HG03432 (cell line): Measurements from ENCODE around the gene ABCC12.

ENCODE experiments used
- ATAC-seq: cut with Tn5 transposase; IDR thresholded peaks from one replicate; pipeline ENCODE4 v1.9.1; 2021; ENCODE audit warnings: mild to moderate bottlenecking, moderate library complexity; ENCODE audit not compliant: unreplicated experiment

ABCC12 gene

DNA sequence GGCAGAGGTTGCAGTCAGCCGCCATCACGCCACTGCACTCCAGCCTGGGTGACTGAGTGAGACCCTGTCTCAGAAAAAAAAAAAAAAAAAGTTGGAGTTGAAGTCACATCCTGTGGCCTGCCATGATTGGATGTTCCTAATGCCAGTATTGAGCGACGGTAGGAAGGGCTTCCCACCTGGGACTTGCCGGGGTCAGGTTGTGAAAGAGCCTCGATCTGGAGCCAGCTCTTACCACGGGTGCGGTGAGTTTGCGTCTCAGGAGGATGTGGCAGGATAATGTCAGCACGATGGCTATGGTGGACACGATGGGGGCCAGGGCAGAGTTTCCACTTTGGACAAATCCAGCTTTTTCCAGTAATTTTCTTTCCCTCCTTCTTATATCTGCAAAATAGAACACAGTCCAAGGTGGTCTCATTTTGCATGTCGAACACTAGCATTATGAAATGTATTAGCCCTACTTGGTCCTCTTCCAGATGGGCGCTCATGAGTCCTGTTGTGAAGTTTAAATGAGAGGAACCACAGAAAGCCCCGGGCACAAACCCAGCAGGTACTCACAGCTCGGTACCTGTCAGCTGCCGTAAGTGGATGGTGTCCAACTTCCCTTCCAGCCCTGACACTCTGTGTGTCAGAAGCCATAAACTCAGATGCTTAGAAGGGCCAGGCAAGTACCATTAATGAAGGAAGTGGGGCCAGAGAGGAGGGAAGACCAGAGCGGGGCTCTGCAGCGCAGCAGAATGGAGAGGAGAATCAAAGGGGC, 22.2 kb downstream of the ABCC12 start:
- ATAC-seq = no peak

DNA sequence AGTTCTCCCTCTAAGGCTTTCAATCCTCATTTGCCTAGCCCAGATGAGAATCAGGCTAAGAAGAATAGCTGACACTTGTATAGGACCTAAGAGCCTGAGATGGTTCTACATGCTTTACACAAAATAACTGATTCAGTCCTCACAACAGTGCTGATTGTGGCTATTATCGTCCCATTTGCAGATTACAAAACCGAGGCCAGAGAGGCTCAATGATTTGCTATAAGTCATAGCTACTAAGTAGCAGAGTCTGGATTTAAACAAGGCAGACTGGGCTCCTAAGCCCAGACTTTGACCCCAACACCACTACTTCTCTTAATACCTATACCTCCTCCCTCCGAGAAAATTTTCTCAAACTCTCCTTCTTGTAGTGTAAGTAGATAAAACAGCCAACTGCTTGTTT, 23.1 kb downstream of the ABCC12 start:
- no peak for ATAC-seq

DNA sequence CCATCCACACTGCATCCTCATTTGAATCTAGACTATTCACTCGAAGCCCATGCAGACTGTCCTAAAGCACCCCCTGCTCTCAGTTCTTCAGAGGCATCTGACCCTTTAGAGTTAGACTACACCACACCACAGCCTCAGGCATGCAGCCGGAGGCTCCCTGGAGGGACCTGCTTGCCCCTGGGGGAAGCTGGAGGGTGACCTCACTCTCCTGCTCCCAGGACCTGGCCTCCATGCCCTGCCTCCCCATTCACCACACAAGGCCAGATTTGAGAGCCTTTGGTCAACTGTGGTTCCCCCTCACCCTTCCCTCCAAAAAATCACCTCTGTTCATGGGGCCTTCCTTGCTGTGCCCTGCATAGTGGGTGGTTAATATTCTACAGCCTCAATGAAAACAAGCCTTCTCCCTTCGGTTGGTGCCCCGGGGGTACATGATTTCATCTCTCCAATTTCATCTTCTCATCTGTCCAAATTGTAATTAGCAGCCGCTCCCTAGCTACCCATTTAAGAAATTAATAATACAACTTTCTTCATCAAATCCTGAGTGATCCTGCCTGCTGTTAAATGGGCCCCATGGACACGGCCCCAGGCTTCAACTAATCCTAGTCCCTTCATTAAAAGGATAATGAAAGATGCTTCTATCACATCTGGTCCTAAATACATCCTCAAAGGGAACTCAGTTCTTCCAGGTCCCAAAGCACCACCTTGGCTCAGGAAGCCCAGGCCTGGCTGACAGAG, 24.4 kb downstream of the ABCC12 start:
- no peak for ATAC-seq

DNA sequence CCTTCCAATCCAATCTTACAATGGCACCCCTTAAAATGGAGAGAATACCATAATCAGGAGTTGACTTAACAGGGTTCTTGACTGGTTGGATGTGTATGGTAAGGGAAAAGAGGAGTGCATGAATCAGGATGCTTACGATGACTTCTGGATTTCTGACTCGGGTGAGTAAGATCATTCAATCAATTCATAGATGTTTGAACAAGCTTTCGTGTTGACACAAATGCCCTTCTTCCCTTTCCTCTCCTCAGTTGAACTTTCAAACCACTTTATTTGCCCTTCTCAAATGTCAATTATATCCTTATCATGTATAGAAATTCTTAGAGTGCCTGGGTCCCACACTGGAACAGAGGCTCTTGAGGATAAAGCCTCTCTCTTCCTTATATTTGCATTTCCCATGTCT, 25.9 kb downstream of the ABCC12 start:
- ATAC-seq = no peak

DNA sequence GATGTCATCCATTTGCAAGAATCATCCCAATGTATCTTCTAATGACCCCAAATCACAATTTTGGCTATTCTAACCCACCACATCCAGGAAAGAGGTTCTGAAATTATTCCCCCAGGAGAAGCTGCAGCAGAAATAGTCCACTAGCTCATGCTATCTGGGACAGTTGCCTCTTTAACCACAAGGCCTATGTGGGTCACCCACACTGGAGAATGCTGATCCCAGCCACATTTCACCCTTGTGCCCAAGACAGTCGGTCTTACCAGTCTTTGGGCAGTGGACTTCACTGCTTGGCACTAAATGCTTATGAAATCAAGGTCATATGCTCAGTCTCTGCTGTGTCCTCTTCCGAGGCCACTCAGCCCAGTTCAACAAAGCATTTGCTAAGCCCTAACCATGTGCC, 27.0 kb downstream of the ABCC12 start:
- no peak for ATAC-seq

DNA sequence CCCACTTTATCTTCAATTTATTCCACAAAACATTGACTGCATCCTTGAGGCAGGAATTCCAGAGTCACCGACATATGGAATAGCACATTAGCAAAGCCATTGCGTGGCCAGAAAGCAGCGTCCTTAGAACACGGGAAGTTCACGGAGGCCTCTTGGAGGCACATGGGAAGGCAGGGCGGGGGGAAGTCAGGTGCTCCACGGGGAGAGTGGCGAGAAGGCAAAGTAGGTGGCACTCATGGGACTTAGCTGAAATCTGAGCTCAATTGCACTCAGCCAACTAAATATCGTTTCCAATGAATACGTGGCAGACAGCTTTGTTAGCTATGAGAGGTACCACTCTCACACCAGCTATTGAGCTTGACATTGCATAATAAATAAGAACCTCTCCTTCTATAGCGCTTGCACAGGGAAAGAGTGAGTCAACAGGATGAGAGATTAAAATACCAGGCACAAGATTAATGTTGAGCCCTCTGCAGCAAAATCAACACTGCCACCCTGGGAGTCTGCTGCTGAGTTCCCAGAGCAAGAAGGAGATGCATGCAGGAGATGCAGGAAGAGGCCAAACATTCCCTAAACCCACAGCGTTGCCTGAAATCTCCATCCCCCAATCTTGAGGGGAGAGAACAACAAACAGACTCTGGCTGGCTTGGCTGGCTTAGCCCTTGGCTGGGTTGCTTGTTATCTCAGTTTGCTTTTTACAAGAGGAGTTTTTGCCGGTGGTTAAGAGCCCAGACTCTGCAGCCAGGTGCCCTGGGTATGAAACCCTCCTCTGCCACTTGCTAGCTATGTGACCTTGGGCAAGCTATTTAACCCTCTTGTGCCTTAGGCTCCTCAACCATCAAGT, 28.8 kb downstream of the ABCC12 start:
- no peak for ATAC-seq

DNA sequence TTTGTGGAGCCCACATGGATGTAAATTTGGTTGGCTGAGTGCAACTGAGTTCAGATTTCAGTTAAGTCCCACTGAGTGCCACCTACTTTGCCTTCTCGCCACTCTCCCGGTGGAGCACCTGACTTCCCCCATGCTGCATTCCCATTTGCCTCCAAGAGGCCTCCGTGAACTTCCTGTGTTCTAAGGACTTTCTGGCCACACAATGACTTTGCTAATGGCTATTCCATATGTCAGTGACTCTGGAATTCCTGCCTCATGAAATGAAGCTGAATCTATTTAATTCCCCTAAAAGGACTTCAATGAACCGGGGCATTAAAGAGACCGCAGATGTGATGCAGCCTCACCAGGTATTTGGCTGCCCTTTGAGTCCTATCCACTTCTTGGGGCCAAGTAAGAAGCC, 29.9 kb downstream of the ABCC12 start:
- no peak for ATAC-seq

DNA sequence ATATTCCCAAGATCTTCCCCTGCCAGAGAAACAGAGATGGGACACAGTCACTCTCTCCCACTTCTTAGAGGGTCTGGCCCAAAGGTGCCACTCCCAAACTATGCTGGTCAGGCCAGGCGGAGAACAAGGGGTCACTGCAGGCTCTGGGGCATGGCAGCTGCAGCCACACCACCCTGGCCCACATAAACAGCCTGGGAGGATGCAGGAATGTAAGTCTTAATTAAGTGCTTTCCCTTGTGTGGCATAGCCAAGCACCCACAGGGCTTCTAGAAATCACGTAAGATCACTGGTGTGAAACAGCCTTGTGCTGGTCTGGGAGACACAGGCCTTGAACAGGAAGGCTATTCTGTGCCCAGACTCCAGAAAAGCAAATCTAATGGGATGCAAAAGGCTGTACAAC, 31.5 kb downstream of the ABCC12 start:
- no peak for ATAC-seq

DNA sequence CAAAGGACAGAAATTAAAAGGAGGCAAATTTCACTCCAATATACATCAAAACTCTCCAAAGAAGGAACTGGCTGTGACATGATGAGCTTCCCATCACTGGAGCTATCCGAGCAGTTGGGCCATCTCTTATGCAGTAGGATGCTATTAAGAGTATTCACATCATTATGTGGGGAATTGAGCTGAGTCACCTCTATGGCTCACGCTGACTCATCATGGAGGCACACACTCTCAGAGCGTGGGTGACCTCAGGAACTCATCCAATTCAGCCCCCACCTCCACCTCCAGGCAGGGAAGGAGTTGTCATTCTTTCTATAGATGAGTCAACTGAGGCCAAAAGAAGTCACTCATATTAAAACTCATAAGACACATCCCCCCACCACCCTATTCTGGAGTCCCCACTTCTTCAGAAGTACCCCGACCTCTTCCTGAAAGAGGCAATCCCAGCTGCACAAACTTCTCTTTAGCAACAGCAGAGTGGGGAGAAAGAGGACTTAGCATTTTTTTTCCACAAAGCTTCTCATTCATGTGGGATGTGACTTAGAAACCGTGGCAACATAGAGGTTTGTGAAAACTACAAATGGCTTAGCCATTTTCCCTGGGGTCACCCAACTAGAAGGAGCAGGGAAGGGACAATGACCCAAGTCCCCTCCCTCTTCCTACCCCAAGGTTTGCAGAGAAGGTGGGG, 32.5 kb downstream of the ABCC12 start:
- ATAC-seq = peak; percentile 84

DNA sequence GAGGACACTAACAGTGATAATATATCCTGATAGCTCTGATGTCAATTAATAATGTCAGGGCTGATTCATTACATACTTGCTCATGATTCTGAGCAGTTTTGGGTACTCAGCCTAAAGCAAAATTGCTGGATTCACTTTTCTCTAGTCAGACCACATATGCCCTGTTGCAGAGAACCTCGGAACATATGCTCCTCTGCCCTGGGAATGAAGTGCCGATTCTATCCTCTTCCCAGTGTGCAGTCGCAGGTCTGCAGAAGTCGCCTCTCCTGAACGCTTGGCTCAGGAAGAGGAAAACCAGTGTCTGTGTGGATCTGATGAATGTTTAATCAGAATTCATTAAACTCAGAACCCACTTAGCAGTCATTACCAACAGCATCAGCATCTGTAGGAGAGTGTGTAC, 34.5 kb downstream of the ABCC12 start:
- ATAC-seq = no peak

DNA sequence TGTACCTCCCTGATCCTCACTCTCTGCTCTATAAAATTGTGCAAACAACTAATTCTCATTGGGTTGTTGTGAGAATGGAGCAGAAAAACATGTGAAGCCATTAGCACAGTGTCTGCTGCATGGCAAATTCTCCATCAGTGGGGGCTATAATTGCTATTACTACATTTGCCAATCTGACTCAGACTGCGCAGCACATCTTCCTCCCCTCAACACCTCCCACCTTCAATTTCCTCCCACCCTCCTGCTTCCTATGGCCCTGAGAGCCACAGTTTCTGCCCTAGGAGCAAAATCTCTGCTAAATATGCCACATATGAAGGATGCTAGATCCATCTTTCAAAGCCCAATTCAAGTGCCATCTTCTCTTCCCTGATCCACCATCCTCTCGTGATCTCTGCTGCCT, 37.0 kb downstream of the ABCC12 start:
- ATAC-seq = no peak

DNA sequence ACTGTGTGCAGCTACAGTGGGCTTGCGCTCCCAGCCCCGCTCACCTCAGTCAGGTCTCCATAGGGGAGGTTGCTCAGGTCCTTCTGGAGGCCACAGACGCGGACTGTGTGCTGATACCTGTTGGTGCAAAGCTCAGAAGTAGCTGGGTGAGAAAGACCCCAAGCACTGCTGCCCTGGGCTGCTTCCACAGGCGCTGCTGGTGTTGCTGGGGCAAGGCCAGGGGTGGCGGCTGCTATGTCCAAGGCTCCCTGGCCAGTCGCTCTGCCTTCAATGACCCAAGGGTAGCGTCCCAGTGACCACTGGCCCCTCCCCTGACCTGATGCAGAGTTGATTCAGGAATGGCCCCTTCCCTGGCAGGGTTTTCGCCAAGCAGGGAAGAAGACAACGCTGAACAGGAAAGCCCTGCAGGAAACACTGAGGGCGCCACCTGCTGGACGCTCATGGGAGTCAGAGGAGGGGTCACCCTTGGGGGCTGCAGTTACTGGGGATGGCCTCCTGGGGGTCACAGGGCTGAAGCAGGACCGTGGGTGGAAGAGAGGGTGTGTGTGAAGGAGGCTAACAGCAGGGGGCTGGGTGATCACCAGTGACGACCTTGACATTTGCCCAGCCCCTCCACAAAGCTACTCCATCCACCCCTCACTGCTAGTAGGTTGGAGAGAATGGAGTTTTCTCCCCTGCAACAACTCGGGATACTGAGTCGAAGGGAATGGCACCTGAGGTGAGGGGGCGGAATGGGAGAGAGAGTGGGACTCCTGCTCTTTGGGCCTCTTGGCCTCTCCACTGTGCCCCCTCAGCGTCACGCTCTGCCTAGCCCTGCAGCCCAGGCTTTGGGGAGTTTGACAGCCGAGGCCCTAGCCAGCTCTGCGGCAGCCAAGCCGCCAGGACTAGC, 38.3 kb downstream of the ABCC12 start:
- peak; percentile 84 for ATAC-seq

DNA sequence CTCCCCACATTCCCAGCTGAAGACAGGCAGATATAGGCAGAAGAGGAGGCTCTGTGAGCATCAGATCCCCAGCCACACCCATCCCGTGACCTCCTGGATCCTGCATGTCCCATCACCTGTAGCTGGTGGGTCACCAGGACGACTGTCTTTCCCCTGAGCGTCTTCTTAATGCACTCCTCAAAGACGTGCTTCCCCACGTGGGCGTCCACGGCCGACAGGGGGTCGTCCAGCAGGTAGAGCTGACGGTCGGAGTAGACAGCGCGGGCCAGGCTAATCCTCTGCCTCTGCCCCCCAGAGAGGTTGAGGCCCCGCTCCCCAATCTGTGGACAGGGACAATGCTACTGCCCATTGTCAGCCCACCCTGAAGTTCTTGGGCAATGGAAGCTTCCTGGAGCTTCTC, 40.5 kb downstream of the ABCC12 start:
- no peak for ATAC-seq

DNA sequence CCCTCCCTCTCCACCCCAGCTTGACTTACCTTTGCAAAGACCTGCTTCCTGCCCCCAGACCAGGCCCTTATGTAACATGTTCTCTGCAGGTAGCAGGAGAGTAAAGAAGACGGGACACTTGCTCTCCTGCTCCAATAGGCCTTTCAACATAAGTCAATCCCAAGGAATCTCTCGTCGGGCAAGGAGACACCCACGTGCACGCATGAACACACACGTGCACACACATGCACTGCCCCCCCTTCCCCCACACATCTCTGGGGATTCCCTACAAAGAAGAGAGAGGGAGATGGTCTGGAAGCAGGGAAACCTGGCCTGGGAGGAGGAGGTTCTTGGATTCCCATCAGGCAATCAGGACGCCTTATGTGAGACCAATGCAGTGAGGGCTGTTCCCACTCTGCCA, 41.4 kb downstream of the ABCC12 start:
- ATAC-seq = no peak

DNA sequence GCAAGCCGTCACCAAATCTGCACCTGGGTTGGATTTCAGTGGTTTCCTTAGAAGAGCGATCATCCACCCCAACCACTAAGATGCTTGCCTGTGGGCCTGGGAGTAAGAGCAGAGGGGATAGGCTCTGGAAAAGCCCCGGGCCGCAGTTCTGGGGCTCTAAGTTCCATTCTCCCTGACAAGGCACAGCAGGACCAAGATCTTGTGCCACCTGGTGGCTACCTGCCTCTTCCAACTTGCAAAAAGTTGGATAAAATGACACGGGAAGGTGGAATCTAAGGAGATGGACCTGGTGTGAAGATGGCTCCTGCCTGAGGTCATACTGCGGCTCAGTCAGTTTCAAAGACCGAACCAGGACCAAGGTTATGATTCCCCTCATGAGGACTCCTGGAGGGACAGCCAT, 42.3 kb downstream of the ABCC12 start:
- no peak for ATAC-seq

DNA sequence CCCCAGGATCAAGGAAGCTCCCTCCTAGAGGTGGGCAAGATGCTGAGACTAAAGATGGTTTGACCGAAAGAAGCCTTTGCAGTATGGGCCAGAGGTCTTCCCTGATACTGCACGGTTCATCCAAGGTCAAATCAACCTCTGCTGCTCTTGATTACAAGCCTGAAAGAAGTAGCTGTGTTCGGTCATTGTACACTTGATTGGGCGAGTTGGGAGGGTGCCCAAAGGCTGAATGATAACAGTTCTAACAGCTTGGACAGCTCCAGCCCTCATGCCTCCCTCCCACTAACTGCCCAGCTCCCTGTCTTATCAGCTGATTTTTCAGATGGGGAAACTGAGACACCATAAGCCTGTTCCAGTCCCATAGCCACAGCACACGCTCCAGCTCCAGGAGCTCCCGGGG, 42.8 kb downstream of the ABCC12 start:
- no peak for ATAC-seq

DNA sequence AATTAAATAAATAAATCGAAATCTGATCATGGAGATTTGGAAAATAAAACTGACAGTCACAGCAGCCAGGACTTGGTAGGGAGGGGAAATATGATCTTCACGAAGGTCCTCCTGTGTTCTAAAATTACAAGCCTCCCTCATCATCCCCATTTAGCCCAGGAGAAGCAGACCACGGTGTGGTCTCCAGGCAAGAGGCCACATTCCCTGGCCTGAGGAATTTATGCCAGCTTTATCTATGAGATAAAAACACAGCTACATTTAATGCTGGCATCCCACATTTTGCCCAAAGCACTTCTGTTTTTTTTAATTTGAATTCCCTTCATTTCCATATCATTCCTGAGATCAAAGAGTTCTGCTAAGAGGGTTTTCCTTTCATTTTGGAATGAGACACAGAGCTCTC, 43.2 kb downstream of the ABCC12 start:
- ATAC-seq = no peak

DNA sequence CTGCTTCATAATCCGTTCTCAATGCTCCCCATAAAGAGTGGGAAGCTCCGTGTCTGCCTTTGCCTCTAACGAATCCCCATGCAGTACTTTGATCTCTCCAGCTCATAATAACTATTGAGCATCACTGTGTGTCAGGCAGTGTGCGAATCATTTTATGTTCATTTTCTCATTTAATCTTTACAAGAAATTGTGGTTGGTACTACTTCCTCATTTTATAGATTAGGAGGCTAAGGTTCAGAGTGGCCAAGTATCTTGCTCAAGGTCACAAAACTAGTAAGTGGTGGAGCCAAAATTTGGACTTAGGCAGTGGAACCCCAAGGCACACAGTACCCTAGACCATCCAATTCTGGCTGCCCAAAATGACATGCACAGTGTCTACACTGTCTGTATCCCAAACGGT, 44.8 kb downstream of the ABCC12 start:
- peak; percentile 64 for ATAC-seq

DNA sequence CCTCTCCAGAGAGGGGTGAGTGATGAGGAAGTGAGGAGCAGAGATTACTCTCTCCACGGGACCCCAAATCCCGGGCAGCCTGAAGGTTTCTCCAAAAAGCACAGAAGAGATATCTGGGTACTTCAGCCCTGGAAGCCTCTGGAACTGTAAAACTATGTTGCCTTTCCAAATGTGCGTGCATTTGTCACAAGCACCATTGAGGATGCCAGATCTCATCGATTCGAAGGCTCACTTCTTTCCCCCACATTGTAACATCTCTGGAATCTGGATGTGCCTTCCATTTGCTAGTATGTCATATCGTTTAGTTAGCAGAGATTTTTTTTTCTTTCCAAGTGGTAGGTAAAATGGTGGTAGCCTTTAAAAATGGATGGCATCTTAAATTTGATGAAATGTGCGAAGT, 45.8 kb downstream of the ABCC12 start:
- ATAC-seq = no peak

DNA sequence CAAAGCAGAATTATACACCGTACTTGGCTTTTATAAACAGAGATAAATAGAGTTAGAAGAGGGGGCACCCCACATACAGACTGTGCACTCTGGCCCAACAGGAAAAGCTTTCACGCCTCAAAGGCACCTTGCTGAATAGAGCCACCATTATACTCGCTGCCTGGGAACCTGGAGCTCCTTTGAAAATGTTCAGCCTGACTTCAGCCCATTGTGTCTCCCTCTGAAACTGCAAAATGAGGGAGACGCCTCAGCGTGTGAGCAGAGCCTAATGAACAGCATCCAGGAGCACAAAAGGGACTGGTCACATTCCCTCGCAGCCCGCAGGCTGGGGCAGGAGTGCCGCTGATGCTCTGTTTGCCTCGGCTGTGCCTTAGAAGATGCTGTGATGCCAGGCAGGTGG, 46.3 kb downstream of the ABCC12 start:
- no peak for ATAC-seq
